ENCODE results near the gene PPP1R13L.
"Not testable (repeated sequence)": the region's sequence is repeated elsewhere in the genome, so short reads cannot be mapped to it uniquely, and the experiment has no call there.

Gene PPP1R13L, protein sequence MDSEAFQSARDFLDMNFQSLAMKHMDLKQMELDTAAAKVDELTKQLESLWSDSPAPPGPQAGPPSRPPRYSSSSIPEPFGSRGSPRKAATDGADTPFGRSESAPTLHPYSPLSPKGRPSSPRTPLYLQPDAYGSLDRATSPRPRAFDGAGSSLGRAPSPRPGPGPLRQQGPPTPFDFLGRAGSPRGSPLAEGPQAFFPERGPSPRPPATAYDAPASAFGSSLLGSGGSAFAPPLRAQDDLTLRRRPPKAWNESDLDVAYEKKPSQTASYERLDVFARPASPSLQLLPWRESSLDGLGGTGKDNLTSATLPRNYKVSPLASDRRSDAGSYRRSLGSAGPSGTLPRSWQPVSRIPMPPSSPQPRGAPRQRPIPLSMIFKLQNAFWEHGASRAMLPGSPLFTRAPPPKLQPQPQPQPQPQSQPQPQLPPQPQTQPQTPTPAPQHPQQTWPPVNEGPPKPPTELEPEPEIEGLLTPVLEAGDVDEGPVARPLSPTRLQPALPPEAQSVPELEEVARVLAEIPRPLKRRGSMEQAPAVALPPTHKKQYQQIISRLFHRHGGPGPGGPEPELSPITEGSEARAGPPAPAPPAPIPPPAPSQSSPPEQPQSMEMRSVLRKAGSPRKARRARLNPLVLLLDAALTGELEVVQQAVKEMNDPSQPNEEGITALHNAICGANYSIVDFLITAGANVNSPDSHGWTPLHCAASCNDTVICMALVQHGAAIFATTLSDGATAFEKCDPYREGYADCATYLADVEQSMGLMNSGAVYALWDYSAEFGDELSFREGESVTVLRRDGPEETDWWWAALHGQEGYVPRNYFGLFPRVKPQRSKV

DNA sequence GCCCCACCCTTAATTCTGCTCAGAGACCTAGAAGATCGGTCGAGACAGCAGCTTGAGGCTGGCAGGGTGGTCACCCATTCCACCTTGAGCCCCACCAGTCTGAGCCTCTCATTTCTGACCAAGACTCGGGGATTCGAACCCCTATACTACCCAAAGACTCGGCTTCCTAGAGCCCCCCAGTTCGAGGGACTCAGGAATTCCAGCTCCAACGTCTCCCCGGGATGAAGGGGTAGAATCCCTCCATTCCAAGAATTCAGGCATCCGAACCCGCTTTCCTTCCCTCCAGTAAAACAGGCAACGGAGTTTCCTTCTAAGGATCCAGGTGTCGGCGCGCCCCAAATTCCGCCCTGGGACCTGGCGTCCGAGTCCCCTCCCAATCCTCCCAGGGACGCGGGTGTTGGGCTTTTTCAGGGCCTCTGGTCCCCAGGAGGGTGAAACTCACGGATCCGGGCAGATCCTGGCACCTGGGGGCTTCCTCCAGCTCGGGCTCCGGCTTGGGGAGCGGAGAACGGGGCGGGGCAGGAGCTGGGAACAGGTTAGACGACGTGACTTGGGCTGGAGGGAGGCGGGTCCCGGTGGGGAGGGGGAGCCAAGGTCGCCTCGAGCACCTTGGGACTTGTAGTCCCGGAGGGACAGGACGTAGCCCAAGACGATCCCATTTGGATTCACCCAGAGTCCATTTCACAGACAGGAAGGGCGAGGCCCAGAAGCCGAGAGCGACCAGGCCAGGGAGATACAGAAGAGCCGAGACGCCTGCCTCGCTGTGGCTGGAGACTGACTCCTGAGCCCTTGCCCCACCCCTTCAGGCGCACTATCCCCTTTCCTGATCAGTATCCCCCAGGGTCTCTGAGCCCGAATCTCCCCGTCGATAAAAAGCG, at the start of gene PPP1R13L:
TSS of gene PPP1R13L (minus strand) at position 513 of the 878 bp plus-strand sequence. CDS start 6,751 bp downstream, outside the sequence.
- DNase-seq = peak; percentile 95

DNA sequence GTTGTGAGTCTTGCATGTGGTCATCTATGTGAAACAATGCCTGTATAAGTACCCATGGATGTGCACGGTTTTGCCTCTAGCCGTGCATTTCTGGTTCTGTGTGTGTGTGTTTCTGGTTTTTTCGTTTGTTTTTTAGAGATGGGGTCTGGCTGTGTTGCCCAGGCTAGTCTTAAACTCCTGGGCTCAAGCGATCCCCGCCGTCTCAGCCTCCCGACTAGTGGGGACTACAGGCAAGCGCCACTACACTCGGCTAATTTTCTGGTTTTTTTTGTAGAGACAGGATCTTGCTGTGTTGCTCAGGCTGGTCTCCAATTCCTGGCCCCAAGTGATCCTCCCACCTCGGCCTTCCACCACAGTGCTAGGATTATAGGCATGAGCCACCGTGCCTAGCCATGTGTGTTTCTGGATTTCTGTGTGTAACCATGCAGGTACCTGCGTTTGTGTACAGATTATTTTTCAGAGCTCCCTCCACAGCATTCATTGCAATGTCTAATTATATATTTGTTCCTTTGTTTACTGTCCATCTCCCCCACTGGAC, 47.0 kb upstream of the PPP1R13L start:
- DNase-seq = no peak

GRCh38 chr19:45451131-45451849, 46.4 kb upstream of the PPP1R13L start:
- peak; percentile 36 for DNase-seq

GRCh38 chr19:45450012-45450333, 45.1 kb upstream of the PPP1R13L start:
- DNase-seq = no peak

DNA sequence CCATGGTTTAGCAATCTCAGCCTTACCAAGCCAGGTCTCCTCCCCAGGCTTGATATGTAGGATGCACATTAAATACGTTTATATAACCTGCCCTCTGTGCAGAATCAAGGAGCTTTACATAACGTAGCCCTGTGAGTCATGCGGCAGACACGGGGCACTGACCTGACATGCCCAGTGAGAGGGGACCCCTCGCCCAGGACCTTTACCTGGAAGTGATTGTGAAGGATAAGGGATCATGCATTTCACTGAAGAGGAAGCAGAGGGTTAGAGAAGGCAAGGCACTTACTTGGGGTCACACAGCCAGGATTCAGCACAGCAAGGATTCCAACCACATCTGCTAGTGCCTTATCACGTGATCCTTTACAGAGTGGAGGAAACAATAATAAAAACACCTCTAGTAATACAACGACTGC, 44.0 kb upstream of the PPP1R13L start:
- no peak for DNase-seq

GRCh38 chr19:45448425-45448756, 43.5 kb upstream of the PPP1R13L start:
- DNase-seq = no peak

DNA sequence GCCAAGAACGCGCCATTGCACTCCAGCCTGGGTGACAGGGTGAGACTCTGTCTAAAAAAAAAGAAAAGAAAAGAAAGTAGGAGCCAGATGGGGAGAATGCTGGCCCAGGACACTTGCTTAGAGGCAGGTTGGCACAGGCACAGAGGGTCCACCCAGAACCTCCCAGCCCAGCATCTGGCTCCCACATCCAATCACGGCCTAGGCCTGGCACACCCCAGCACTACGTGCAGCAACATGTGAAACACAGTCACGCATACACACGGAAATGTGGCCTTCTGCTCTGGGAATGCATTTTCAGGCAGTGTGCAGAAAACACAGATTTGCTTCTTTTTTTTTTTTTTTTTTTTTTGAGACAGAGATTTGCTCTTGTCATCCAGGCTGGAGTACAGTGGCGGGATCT, 42.1 kb upstream of the PPP1R13L start:
- no peak for DNase-seq

DNA sequence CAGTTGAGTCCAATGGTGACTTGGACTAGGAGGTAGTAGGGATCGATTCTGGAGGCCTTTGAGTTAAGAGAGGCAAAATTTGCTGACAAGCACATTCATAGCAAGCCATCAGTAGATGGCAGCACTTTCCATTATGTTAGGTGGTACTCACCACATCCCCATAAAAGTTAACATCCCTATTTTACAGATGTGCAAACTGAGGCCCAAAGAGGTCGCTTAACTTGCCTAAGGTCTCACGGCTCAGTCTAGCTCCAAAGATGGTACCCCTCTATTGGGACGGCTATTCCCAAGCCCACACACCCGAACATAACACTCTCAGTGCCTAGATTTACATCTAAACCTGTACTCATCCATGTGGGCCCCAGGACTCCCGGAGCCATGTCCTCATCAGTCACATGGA, 41.4 kb upstream of the PPP1R13L start:
- DNase-seq = peak; percentile 66

DNA sequence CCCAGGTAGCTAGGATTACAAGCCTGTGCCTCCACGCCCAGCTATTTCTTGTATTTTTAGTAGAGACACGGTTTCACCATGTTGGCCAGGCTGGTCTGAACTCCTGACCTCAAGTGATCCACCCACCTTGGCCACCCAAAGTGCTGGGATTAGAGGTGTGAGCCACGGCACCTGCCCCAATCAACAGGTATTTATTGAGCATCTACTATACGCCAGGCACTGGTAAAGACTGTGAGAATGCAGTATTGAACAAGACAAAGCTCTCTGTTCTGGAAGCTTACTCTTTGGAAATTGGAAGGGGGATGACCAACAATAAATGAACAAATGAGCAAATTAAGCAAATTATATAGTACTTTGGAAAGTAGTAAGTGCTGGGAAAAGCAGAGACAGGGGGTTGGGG, 40.3 kb upstream of the PPP1R13L start:
- no peak for DNase-seq

DNA sequence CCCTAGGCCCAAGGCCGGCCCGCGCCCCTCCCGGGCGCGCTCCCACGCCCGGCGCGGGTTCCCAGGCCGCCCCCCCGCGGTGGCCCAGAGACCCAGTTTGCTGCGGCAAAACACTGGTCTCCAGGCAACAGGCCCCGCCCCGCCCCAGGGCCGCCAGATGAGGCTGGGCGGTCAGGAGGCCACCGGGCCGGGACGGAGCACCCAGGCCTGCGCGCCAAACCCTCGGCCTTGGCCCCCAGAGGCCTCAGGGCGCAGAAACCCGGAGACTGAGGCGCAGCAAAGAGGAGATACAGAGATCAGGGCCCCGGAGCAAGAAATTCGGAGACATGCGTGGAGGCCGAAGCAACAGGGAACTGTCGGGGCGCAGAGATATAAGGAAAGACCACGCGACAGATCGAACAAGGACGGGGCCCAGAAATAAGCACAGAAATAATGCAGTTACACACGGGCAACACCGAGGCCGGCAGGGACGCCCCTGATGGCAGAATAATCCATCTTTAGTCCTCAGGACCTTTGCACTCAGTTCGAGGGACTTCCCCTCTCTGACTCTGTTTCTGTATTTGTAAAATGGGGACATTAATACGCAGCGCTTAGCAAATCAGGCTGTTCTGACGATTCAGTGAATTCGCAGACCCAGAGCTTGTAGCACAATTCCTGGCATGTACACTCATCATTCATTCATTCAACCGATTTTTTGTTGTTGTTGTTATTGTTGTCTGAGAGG, 39.6 kb upstream of the PPP1R13L start:
- DNase-seq = peak; percentile 89

DNA sequence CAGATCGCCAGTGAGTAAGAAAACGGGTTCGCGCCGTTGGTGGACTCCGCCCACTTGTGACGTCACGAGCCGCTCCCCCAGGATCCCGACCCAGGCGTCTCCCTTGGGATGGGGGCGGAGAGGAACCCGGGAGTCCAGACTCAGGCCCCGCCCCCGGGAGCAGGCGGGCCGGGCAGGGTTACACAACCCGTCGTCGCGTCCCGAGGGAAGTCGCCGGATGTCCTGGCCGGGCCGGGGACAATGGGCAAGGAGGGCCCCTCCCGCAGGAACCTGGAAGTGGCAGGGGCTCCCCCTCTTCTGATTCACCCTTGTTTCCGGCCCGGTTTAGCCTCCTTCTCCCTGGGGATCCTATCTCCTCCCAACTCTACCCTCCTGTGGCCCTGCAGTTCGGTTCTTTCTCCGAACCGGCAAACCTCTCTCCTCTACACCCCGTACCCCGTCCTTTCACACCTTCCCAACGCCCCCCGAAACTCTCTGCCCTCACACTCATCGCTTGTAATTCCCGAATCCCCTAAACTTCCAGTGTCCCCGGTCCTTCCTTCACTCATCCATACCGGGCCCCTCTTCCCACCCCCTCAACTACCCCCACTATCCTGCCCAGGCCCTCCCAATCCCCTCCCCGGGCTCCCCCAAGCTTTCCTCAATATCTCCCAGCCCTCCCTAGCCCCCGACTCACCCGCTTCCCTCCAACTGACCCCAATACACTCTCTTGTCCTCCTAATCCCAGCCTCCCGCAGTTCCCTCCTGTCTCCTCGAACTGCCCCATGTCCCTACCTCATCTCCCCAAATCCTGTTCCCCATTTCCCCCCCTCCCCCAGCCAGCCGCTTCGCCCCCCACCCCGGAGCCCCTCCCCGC, 38.8 kb upstream of the PPP1R13L start:
- peak; percentile 92 for DNase-seq

GRCh38 chr19:45442778-45443461, 38.1 kb upstream of the PPP1R13L start:
- DNase-seq = peak; percentile 82

- no peak for DNase-seq
These were observed 37.5 kb upstream of the PPP1R13L start for GRCh38 chr19:45442408-45442777.

DNA sequence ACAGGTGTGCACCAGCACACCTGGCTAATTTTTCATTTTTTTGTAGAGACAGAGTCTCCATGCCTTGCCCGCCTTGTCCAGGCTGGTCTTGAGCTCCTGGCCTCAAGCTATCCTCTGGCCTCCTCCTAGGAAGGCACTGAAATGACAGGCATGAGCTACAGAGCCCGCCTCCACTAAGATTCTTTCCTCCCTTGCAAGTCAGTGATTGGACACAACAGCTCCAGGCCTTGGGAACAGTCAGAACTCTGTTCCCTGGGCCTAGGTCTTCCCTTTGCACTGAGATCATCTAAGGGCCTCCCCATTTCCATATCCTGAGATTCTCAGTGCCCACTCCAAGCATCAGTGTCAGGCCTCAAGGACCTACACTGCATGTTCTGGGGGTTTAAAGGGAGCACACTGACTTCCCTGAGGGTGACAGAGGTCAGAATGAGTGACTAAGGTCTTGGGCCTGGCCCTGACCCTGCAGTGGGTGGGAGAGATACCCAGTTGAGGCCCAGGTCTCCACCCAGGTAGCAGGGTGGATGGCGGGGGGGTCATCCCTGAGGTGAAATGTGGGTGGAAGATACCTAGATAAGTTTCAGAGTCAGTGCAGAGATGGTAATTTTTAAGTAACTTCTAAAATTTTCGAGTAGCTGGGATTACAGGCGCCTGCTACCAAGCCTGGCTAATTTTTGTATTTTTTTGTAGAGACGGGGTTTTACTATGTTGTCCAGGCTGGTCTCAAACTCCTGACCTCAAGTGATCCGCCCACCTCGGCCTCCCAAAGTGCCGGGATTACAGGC, 36.2 kb upstream of the PPP1R13L start:
- peak; percentile 69 for DNase-seq

- DNase-seq = peak; percentile 55
These were observed 35.4 kb upstream of the PPP1R13L start for GRCh38 chr19:45440259-45440638.

DNA sequence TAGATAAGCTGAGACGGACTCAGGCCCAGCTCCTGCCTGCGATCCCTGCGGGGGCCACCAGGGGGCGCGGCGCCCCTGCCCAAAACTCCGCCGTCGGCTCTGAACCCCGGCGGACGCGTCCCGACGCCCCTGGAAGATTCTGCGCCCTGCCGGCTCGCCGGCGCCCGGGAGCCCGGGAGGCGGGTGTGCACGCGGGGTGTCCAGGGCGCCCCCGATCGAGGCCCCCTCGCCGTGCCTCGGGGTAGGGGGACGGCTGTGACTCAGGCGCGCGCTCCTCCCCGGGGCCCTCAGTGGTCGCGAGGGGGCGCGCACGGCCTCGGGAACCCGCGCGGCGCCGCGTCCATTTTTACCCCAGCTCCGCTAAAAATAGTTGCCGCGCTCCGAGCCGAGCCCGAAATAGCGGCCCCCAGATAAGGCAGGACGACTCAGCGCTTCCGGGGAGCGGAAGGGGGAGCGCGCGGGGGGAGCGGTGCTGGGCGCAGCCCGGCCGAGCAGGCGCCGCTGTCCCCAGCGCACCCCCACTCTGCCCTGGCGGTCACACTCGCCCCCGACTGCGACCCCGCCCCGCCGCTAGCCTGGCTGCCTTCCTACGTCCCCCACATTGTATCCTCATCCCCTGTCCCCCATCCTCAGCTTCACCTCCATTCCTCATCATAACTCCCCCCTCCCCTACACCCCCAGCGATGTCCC, 34.8 kb upstream of the PPP1R13L start:
- peak; percentile 86 for DNase-seq

GRCh38 chr19:45439190-45439568, 34.3 kb upstream of the PPP1R13L start:
- DNase-seq = no peak

GRCh38 chr19:45437328-45437727, 32.5 kb upstream of the PPP1R13L start:
- no peak for DNase-seq

- DNase-seq = not testable (repeated sequence)
These were observed 27.7 kb upstream of the PPP1R13L start for GRCh38 chr19:45432543-45432942.
